Right lung (tissue), 5 donors: ENCODE measurements around the gene KCNIP2. TPM values are rescaled to one million over a fixed set of nuclear protein-coding genes. Genes with fewer than 3 reads are reported as not detected.

Experiments
- DNase-seq, 2 donors: peaks; one replicate each; pipeline ENCODE4 v3.0.0-alpha.2; 2013
- polyA plus RNA-seq, 5 donors: library from polyadenylated mRNA; unstranded; fragments of 120-200 nt; gene quantifications; one replicate each; pipeline versions ENCODE4 v1.2.1 to v1.2.3, GENCODE V29; 2013; ENCODE audit warnings: inconsistent platforms in 1 of 5, low replicate concordance in 1 of 5; ENCODE audit not compliant: insufficient read length in 5 of 5, insufficient read depth in 1 of 5

Gene KCNIP2
- polyA plus RNA-seq, 5 donors, result 5.9 to 8.4 (median 7.5) TPM

DNA sequence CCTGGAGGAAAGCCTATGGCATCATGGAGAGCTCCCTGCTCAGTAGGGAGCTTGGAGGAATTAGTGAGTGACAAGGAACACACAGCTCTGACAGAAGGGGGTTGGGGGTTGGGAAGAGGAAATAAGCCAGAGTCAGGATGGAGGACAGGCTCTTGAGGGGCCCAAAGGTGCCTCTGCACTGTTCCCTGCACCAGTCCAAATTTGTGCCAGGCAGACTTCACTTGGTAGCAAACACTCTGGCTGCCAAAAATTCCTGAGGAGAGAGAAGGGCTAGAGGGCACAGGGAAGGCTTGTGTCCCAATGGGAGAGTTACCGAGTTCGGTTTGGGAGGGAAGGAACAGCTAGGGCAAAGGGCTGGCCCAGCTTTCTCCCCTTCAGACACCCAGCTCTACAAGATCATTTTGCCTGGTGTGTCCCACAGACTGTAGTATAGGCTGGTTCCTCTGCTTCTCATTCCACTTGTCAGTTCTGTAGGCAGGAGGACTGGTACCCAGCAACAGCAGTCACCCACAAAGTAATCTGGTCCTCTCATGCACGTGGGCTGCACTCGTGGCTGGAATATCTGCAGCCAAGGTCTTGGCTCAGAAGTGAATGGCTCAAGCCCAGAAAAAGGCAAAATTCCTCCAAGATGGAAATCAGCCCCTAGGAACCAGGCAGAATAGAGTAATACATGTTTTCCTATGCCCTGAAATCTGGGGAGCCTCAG is 8.0 kb upstream of the KCNIP2 start:
- no peak for DNase-seq

DNA sequence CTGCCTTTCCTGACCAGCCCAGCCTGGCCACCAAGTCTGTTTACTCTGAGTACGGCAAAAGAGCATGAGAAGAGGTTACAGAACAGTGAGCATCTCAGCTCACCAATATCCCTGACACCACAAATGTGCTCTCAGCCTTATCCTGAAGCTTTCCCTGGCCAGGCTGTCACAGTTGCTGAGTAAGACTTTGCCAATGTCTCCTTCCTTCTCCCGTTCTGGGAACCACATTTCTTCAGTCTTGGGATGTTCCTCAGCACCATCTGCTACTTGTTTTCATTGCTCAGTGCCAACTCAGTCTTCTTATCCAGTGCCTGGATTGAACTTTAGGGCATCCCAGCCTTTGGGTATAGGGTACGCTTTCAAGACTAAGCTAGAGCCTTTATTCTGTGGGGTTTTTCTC is 7.1 kb upstream of the KCNIP2 start:
- DNase-seq, result no peak

DNA sequence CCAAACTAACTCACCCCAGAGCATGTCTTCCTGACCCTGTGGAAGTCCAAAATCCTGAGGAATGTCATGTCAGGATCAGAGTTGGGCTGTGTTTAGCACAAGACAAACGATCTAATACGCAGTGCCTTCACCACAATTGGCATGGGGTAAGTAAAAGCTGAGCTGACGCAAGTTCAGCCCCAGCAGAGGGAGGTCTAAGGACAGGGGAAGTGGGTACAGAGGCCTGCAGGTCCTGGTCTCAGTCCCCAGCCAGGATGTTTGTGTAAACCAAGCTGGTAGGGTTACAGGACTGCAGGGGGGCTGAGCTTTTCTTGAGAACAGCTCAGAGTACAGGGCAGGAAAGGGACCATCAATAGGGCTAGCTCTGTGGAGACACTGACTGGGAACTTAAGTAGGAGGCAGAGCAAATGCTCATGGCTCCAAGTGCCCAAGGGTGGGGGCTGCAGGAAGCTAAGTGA is 5.3 kb upstream of the KCNIP2 start:
- no peak for DNase-seq

DNA sequence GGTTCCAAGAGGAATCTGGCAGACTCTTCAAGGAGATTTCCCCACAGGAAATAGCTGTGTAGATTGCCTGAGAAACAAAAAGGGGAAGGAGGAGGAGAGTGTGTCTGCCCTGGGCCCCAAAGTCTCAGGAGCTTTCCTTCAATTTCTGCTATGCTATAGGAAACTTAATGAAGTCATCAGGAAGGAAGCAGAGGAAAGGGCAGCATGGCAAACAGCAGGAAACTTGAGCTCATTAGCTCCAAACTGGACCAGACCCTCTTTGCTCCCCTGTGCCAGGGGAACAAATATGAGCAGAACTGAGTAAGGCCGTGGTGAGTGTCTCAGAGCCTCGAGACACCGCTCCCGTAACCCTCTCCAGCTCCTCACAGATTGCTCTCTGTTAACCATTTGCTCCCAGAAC is 4.8 kb upstream of the KCNIP2 start:
- no peak for DNase-seq

DNA sequence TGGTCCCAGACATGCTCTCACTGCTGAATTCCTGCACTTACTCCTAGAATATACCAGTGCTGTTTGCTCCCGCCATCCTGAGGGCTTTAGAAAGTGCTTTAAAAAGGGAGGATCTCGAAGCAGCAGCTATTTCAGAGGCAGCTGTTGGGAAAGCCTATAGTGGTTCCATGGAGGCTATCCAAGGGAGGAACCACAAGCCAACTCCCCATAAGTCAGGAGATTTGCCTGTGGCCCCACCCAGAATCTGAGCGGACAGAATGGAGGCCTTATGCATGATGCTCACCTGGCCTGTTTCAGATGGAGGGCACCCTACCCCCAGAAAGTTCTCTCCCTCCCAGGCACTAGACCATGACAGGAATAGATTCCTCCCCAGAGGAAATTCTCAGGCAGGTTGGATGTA is 2.3 kb upstream of the KCNIP2 start:
- no peak for DNase-seq

DNA sequence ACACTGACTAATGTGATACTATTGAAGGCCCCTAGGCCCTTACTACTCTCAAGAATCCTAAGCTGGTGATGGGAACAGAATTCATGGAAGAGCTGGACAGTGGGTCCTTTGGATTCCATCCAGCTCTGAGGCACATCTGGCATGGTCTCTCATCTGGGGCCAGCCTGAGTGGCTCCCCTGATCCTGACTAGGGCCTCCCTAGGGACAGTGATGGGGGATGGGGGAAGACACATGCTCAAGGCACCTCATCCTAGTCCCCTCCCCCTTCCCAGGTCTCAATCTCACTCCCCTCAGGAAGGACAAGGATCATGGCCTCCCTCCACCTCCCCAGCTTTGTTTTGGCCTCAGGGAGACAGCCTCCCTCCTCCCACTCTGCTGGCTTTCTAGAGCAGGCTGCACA is 1.8 kb downstream of the KCNIP2 start:
- DNase-seq, result no peak

DNA sequence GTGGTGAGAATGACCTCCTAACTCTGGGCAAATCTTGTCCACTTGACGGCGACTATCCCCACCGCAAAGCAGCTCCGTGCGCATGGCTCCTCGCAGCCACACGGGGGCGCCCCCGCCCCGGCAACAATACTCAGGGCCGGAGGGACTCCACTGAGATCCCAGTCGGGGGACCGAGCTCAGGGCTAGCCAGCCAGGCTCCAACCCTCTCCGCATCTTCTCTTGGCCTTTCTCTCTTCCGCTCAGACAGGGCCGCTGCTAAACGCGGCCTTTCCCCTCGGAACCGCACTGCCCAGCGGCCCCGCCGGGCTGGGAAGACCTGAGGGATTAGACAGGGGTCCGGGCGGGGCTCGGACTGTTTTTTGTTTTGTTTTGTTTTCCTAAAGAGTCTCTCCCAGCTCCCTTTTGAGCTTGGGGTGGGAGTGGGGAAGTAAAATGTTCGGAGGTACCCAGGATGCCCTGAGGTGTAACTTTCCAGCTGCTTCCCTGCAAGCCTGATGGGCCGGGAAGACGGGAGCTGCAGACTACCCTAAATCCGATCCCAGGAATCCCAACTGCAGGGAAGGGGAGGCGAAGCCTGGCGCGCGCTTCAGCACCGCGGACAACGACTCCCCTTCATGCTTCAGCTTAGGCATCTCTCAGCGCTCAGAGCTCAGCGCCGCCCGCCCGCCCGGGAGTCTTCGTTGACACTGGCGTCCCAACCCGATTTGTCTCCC is 2.7 kb downstream of the KCNIP2 start:
- peak; percentile 77 for DNase-seq

DNA sequence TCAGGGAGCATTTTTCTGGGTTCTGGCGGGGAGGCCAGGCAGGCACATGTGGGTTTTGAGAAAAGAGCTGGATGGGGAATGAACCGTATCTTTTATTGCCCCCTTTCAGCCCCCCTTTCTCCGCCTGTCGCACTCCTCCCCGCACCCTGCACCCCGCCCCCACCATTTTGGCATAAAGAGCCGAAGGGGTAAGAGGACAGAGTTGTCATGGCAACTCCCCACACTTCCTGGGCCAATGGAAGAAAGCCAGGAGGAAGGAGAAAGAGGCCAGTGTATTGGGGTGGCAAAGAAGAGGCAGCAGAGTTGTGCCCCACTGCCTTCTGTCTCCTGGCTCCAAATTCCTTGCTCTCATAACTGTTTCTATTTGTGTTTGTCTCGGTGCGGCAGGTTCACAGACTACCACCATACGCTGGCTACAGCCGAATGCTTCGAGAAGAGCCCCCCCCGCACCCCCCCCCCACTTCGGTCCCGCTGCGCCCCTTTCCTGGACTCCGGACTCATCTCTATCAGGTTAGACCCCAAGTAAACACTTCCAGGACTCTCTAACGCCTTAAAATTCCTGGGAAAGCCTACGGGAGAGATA is 3.4 kb downstream of the KCNIP2 start:
- DNase-seq, result no peak

DNA sequence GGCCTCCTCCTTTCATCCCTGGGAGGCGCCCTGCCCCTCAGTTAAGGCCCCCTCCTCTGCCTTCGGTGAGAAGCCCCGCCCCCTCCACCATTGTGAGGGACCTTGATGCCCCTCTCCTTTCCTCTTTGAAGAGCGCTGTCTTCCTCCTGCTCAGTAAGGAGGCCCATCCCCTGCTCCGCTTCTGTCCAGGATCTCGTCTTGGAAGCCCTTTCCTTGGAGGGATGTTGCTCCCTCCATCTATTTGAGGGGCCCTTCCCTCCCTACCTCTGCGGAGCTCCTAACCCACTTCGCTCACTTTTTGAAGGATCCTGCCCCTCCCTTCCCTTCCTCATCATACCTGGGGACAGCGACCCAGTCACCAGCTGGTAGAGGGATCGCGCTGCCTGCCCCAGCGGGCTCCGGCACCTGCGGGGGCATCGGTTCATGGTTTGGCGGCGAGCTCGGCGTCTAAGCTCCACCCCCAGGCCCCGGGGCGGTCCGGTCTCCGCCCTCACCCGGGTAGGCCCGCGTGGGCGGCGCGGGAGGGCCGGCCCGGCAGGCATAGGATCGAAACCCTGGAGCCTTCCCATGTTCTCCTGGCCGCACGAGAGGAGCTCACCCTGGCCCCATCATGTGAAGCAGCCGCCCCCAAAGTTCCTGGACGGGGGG is 4.1 kb downstream of the KCNIP2 start:
- DNase-seq, result no peak

DNA sequence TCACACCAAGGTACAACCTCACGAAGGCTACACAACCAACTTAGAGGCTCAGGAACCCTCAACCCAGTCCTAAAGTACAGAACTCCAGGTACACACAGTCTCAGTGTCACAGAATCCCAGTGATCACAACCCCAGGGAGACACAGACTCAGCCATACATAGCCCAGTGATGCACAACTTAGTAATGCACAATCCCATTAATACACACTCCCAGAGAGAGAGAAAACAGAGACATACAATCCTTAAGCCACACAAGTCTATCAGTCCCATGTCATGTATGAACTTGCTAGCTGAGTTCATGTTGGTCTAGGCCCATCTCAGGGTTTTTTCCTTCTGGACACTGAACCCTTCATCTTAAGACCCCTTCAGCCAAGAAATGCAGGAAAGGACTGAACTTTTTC is 4.6 kb downstream of the KCNIP2 start:
- no peak for DNase-seq

DNA sequence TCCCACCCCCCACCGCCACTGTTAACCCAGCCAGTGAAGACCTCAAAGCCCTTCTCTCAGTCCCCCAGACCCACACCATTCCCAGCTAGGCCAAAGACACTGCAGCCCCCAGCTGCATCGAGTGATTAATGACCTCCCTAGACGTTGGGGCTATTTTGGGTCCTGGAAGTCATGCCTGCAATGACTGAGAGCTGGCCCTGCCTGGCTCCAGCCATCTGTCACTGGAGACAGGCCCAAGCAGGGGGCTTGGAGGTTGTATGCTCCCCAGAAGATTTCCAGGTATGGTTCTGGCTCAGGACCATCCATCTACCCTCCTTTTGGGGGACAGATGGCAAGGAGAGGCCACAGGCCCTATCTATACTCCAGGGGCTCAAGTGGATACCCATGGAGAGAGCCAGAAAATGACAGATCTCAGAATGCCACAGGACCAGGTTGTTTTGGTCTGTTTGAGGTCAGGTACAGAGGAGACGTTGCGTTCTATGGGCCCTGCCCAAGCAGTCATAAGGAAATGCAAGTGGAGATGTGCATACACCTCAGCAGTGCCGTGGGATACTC is 5.1 kb downstream of the KCNIP2 start:
- DNase-seq, result no peak

DNA sequence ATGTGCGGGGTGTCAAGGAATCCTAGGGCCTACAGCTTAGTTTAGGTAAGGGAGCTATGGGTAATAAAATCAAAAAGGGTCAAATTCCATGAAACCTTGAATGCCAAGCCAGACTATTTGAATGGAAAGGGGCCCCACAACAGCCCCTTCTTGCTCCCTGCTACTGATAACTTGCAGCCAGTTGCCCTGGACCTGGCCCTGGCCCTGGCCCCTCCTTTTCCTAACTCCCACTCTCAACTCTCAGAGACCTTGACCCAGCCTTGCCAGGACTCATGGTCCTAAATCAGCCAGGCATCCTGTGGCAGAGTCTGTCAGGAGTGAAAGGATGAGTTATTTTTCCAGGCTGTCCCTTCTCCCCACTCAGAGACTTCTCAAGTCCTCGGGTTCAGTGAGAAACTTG is 5.9 kb downstream of the KCNIP2 start:
- DNase-seq, result no peak

DNA sequence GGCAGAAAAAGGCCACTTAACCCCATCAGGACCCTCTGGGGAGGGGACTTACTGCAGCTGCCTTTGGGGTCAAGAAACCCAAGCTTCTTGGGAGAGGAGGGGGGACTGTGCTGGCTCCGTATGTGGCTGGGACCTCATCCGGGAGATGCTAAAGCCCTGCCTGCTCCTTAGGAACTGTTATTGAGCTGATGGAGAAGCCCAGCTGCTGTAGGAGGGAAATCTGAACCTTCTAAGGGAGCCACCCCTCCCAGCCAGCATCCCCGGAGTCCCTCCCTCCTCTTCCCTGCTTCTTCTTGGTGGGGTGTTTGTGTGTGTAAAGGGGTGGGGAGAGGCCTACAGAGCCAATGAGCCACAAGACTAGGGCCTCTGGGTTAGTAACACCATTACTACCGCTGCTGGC is 8.2 kb downstream of the KCNIP2 start:
- no peak for DNase-seq

DNA sequence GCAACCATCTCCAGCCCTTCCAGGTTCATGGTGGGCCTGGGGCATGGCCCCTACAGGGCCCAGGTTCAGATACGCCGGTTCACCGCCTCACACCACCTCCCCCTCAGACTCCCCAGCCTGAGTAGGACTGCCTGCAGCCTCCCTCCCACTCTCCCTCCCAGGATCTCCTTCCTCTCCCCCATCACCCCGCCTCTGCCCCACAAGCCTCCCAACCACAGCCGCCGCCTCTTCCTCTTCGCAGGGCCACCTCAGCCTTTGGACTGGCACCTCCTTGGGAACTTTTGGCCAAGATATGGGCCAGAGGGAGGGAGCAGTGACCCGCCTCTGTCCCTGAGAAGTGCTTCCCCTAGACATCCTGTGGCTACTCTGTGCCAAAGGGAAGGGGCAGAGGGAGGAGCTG is 9.3 kb downstream of the KCNIP2 start:
- DNase-seq, result no peak

DNA sequence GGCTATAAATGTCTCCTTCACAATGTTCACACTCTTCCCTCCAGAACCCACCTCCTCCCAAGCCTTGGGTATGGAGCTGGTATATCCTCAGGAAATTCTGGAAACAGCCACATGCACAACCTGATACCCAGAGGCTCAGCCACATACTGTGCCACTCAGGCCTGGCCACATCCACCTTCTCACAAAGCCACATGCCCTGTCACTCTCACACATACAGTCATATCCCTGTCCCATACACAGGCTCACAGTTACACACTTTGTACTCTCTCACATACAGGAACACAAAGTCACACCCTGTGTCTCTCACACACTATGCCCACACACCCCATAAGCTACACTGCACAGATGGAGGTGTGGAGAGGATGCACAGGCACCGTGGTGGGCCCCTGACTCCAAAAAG is 10.1 kb downstream of the KCNIP2 start:
- DNase-seq, result no peak

DNA sequence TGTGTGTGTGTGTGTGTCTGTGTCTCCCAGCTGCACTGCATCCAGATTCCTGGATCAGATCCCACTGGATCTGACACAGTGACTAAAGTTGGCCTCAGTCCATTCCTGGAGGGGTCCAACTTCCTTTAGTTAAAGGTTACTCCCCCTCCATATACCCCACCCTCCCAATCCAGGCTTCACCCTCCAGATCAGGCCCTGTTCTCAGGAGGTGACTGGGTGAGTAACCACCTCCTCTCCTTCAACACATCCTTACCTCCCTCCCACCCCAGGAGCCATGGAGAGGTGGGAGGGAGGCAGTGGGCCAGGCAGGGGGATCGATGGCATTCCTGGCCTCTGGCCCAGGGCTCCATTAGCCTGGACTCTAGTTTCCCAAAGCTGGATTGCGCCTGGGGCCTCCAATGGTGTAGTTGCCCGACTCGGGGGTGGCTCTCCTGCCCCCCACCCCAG is 11.3 kb downstream of the KCNIP2 start:
- DNase-seq, result peak; percentile 41 to 65

DNA sequence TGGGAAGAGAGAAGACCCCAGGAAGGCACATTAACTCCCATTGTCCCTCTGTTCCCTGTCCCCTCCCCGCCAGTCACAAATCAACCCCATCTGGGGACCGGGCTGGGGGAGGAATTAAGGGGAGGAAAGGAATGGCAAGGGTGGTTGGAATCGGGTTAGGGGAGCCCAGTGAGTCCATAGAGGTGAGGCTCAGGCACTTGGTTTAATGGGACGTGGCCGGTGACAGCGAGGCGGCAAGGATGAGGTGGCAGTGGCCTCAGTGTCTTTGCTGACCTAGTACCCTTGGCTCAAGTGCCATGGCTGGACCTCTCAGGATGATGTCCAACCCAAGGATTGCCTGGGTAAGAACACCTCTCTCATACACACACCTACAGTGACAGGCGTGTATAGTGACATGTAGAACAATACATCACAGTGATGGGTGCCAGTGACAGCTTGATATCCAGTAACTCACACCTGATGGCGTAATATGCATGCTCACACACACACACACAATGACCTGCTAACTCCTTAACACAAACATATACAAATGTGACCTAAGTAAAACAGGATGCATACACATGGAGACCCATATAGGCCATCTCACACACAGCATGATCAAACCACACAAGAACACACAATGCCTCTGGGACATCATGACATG is 12.3 kb downstream of the KCNIP2 start:
- no peak for DNase-seq

DNA sequence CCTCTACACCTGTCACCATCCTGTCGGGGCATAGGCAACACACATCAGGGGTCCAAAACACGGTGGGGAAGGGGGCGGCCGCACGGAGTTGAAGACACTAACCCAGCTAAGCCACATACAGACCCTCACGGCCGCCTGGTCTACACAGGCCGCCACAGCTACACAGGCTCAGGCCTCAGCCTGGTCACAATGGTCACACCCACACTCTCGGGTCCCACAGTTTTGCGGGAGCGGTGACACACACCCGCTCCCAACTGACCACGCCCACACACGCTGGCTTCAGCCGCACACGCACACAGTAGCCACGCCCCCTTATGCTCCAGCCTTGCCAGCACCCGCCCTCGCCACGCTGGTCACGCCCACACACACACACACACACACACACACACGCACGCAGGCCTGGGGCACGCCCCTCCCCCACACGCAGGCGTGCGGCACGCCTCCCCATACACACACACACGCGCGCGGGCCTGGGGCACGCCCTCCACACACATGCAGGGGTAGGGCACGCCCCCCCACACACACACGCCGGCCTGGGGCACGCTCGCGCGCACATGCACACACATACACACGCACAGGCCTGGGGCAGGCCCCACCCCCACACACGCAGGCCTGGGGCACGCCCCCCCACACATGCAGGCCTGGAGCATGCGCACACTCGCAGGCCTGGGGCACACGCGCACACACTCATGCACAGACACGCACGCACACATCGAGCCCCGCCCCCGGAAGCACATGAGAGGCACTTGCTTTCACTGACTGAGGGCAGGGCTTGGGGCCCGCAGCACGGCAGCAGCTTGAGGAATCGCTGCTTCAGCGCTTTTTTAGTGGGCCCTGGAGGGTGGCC is 13.1 kb downstream of the KCNIP2 start:
- peak; percentile 89 to 91 for DNase-seq

DNA sequence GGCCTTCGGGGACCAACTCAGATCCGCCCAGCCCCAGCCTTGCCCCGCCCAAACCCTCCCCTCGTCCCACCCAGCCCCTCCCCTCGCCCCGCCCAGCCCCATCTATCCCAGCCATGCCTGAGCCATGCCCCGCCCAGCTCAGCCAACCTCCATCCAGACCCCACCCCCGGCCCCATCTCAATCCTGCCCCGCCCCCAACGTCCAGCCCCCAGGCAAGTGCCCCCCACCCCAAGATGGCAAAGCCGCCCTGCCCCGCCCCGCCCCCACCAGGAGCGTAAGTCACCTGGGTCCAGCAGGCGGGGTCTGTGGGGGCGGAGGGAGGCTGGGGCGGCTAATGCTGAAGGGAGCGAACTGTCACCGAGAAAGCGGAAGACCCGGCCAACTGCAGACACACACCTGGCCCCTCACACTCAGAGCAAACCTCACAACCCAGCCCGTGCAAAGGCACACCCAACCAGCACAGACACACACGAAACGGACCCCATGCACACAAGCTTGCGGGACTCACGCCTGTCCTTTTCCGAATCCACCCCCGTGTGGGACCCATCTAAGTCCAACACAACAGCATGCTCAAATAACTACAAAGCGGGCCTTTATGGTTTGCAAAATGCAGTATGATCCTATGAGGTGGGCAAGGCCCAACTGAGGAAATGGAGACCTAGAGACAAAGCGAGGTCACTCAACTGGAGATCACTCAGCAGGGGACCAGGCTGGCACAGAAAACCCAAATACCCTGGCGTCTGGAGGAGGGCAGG is 13.9 kb downstream of the KCNIP2 start:
- DNase-seq, result peak; percentile 34 to 37
